ENCODE results near the gene PHLDB1.

PHLDB1 gene

GRCh38 chr11:118705791-118706545, 98.6 kb downstream of the PHLDB1 start:
- TF ChIP-seq, protein P1, sequence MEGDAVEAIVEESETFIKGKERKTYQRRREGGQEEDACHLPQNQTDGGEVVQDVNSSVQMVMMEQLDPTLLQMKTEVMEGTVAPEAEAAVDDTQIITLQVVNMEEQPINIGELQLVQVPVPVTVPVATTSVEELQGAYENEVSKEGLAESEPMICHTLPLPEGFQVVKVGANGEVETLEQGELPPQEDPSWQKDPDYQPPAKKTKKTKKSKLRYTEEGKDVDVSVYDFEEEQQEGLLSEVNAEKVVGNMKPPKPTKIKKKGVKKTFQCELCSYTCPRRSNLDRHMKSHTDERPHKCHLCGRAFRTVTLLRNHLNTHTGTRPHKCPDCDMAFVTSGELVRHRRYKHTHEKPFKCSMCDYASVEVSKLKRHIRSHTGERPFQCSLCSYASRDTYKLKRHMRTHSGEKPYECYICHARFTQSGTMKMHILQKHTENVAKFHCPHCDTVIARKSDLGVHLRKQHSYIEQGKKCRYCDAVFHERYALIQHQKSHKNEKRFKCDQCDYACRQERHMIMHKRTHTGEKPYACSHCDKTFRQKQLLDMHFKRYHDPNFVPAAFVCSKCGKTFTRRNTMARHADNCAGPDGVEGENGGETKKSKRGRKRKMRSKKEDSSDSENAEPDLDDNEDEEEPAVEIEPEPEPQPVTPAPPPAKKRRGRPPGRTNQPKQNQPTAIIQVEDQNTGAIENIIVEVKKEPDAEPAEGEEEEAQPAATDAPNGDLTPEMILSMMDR (IDR thresholded peaks at IDR 0.05; ENCODE audit: low read depth, low read length): no peak
- H3K4me3 ChIP-seq (ENCODE audit: low read depth, low read length): no peak overlapping the region

- TF ChIP-seq, protein P1 (IDR thresholded peaks at IDR 0.05; ENCODE audit: low read depth, low read length): no peak
- H3K4me3 ChIP-seq (ENCODE audit: low read depth, low read length): no peak overlapping the region
Measured at GRCh38 chr11:118706546-118706825, 99.1 kb downstream of the PHLDB1 start.
